Ovary (tissue), 9 donors: ENCODE data around the gene C1orf122. TPM values are rescaled to one million over a fixed set of nuclear protein-coding genes. Genes with fewer than 3 reads are reported as not detected.
A peak's percentile ranks its signal among the peaks of the same experiment; 100 is the strongest.

Experiments used
- DNase-seq, 5 donors: peaks; one replicate each; pipeline ENCODE4 v3.0.0-alpha.2; 2019 to 2020
- H3K27ac ChIP-seq, 2 donors: fragments of 200-600 bp; one replicate each; pipeline versions ENCODE4 v1.5.1 to v1.8.0; 2019 to 2022
- H3K27me3 ChIP-seq: fragments of 200-600 bp; one replicate; pipeline ENCODE4 v1.8.0; 2022
- H3K36me3 ChIP-seq: fragments of 200-600 bp; sonication (generic); one replicate; pipeline ENCODE4 v1.5.1; 2019
- H3K4me1 ChIP-seq: one replicate; pipeline ENCODE4 v1.8.1; 2013; ENCODE audit warnings: mild to moderate bottlenecking, moderate library complexity; ENCODE audit not compliant: insufficient read depth
- H3K4me3 ChIP-seq: fragments of 200-600 bp; sonication (generic); one replicate; pipeline ENCODE4 v1.5.1; 2017
- H3K9me3 ChIP-seq, 2 donors: fragments of 200-600 bp in 1 of 2; sonication (generic) in 1 of 2; one replicate each; pipeline versions ENCODE4 v1.5.1 to v1.8.1; 2013 to 2019; ENCODE audit warnings: mild to moderate bottlenecking in 1 of 2, moderate library complexity in 1 of 2
- CTCF ChIP-seq, 3 donors: fragments of 450-650 bp in 2 of 3; fragments of 200-600 bp in 1 of 3; IDR thresholded peaks; one replicate each; pipeline versions ENCODE4 v1.5.1 to v1.8.0; 2016 to 2022; ENCODE audit warnings: antibody characterized with exemption in 3 of 3, mild to moderate bottlenecking in 1 of 3
- EP300 ChIP-seq: sonication (generic); formaldehyde crosslinking; IDR thresholded peaks from one replicate; pipeline ENCODE4 v1.6.1; 2017; ENCODE audit warnings: antibody characterized with exemption
- POLR2A ChIP-seq: fragments of 450-650 bp; IDR thresholded peaks from one replicate; pipeline ENCODE4 v1.6.1; 2017; ENCODE audit warnings: antibody characterized with exemption, mild to moderate bottlenecking, moderate library complexity
- WGBS, 3 donors: extraction: QIAGEN DNeasy Blood & Tissue Kit in 1 of 3; methylation state at CpG; one replicate each; pipeline versions ENCODE4 v1.1.5 to v1.1.7; 2013 to 2017; 5-methylcytosine and 5-hydroxymethylcytosine counted together
- intact Hi-C, 4 donors: fragments of 100-400 bp; cut with DNase I; formaldehyde crosslinking; loops; one replicate each; pipeline versions ENCODE4 v1.11.0 to v1.15.1; 2022 to 2023
- polyA plus RNA-seq, 2 donors: library from polyadenylated mRNA; stranded (reverse); fragments of 200-250 nt in 1 of 2; fragments of 350-450 nt in 1 of 2; fragmentation: Illumina TruSeq in 1 of 2; extraction: RNeasy Lipid Tissue Mini Kit (QIAGEN cat#74804) in 1 of 2; gene quantifications; one replicate each; pipeline ENCODE4 v1.2.3, GENCODE V29; 2013 to 2014
- total RNA-seq, 7 donors: library from RNA; depleted of rRNA in 2 of 7; stranded (reverse); fragments of >200 nt in 2 of 7; fragmentation: NEBNext Ultra II Directional in 3 of 7; extraction: Animal tissue kit (Norgen Biotek cat#: 25700) in 3 of 7; gene quantifications; one replicate each; pipeline versions ENCODE4 v1.1.0 to v1.2.4, GENCODE V29; 2016 to 2023
- donor health status: DM: no; HTN: no; CAD: no; lungs with moderate emphysema.
- donor health status: DM: no; HTN: no; CAD: no.
- donor health status: Bipolar disorder and iron deficiency.
- donor health status: DM: yes; HTN: yes; CAD: no.
- donor health status: DM: no; HTN: no; CAD: no.
- donor health status: DM: yes; HTN: yes; CAD: no.

C1orf122 gene
- total and polyA plus RNA-seq, 9 donors = 10.3 to 56.2 (median 31.9) TPM

- Histone ChIP-seq H3K4me3 (no peak overlapping the region), H3K27ac (no peak overlapping the region), H3K4me1 (no peaks in the 10 kb centered on the region), H3K9me3 (no peaks in the 10 kb centered on the region), H3K27me3 (no peaks in the 10 kb centered on the region), H3K36me3 (peaks cover 2% of the 10 kb centered on the region)
- peak in 4 of 5 donors; percentile 48 to 69 (median 58) for DNase-seq
- 6 to 9% (median 8%) methylated on average over 2 of the region's 2 CpGs for WGBS, 3 donors
- TF ChIP-seq EP300 = no peak
- intact Hi-C loops = loop anchor here in 1 of 4 donors (10.0 kb wide), 1 partner anchor 47 kb away; no protein-coding TSS in a partner anchor
These were observed 9.9 kb downstream of the C1orf122 start for GRCh38 chr1:37817481-37817880.

GRCh38 chr1:37821481-37821880, 13.9 kb downstream of the C1orf122 start:
- no peak for TF ChIP-seq POLR2A
- no peak for TF ChIP-seq EP300
- TF ChIP-seq CTCF (IDR thresholded peaks at IDR 0.05) = no peak
- H3K36me3 ChIP-seq = peaks cover 2% of the 10 kb centered on the region
- intact Hi-C loops = no loop called here

GRCh38 chr1:37822906-37823815, 15.6 kb downstream of the C1orf122 start:
- Histone ChIP-seq H3K27ac (no peak overlapping the region), H3K4me1 (no peaks in the 10 kb centered on the region), H3K36me3 (peaks cover 2% of the 10 kb centered on the region), H3K9me3 (no peaks in the 10 kb centered on the region), H3K27me3 (no peaks in the 10 kb centered on the region), H3K4me3 (no peak overlapping the region)
- intact Hi-C loops = no loop called here
- WGBS, 3 donors = 89 to 95% (median 95%) methylated on average over 9 of the region's 9 CpGs
- TF ChIP-seq POLR2A = no peak
- no peak for TF ChIP-seq EP300
- no peak for TF ChIP-seq CTCF (IDR thresholded peaks at IDR 0.05)
- no peak for DNase-seq

More at GRCh38 chr1:37821481-37821880, 13.9 kb downstream of the C1orf122 start:
- Histone ChIP-seq H3K4me1 (no peaks in the 10 kb centered on the region), H3K27ac (no peak overlapping the region), H3K9me3 (no peaks in the 10 kb centered on the region), H3K4me3 (no peak overlapping the region), H3K27me3 (no peaks in the 10 kb centered on the region)
- WGBS, 3 donors = 92 to 94% (median 94%) methylated on average over 2 of the region's 2 CpGs
- DNase-seq = no peak

GRCh38 chr1:37824001-37824400, 16.4 kb downstream of the C1orf122 start:
- Histone ChIP-seq H3K27me3 (no peaks in the 10 kb centered on the region), H3K4me3 (no peak overlapping the region), H3K9me3 (no peaks in the 10 kb centered on the region), H3K27ac (no peak overlapping the region), H3K36me3 (peaks cover 2% of the 10 kb centered on the region), H3K4me1 (no peaks in the 10 kb centered on the region)
- DNase-seq = no peak
- TF ChIP-seq POLR2A = no peak
- no peak for TF ChIP-seq CTCF (IDR thresholded peaks at IDR 0.05)
- no peak for TF ChIP-seq EP300
- WGBS, 3 donors = 88 to 95% (median 93%) methylated on average over 2 of the region's 2 CpGs
- intact Hi-C loops = no loop called here

GRCh38 chr1:37825506-37825905, 17.9 kb downstream of the C1orf122 start:
- H3K4me1 ChIP-seq = no peaks in the 10 kb centered on the region
- H3K4me3 ChIP-seq = no peak overlapping the region
- no peaks in the 10 kb centered on the region for H3K9me3 ChIP-seq
- no peak overlapping the region for H3K27ac ChIP-seq
- intact Hi-C loops = no loop called here
- no peaks in the 10 kb centered on the region for H3K27me3 ChIP-seq
- no peak for TF ChIP-seq EP300
- TF ChIP-seq POLR2A = no peak
- TF ChIP-seq CTCF (IDR thresholded peaks at IDR 0.05) = no peak
- H3K36me3 ChIP-seq = peaks cover 2% of the 10 kb centered on the region
- 88 to 93% (median 89%) methylated on average over 2 of the region's 2 CpGs for WGBS, 3 donors
- no peak for DNase-seq
